HG02623 (cell line): ENCODE results near the gene TBX2.
"Not testable (repeated sequence)": the region's sequence is repeated elsewhere in the genome, so short reads cannot be mapped to it uniquely, and the experiment has no call there.

ENCODE experiments used
- ATAC-seq: cut with Tn5 transposase; IDR thresholded peaks from one replicate; pipeline ENCODE4 v1.9.1; 2021; ENCODE audit warnings: moderate library complexity; ENCODE audit not compliant: unreplicated experiment

TBX2 gene

DNA sequence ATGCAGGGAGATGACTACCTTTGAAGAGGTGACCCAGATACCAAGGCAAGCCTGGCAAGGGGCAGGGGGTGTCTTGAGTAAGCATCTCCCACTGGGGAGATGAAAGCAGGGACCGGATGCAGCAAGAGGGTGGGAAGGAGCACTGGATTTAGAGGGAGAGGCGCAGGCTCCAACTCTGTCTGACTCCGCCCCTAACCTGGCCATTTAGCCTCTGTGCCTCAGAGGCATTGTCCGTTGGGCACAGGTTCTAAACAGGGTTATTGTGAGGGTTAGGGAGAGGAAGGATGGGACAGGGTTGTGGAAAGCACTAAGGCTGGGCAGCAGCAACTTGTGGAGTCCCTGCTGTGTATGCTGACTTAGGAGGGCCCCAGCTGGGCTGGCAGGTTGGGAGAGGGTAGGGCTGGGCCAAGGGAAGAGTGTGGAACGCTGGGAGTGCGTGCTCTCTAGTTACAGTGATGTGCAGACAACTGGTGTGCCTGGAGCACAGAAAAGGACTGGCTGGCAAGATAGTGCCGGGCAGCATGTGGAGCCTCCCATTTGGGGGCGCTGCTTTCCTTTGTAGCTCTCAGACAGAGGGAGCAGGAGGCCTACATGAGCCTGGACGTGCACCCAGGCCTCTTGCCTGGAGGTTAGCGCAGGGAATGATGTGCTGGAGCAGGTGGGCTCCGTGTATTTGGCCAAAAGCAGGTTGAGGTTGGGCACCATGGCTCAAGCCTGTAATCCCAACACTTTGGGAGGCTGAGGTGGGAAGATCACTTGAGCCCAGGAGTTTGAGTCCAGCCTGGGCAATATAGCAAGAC lies 26.2 kb downstream of the TBX2 start:
- no peak for ATAC-seq

GRCh38 chr17:61426482-61427304 lies 27.1 kb downstream of the TBX2 start:
- no peak for ATAC-seq

DNA sequence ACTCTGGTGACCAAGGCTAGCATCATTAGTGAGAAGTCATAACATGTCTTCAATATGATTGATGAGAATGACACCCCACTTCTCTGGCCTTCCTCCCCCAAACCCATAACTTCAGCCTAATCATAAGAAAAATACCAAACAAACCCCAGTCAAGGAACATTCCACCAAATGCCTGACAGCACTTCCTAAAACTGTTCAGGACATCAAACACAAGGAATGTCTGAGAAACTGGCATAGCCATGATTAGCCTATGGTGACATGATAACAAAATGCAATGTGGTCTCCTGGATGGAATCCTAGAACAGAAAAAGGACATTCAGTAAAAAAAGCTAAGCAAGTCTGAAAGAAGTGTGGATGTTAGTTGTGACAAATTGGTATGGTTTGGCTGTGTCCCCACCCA lies 27.9 kb downstream of the TBX2 start:
- ATAC-seq, result no peak

DNA sequence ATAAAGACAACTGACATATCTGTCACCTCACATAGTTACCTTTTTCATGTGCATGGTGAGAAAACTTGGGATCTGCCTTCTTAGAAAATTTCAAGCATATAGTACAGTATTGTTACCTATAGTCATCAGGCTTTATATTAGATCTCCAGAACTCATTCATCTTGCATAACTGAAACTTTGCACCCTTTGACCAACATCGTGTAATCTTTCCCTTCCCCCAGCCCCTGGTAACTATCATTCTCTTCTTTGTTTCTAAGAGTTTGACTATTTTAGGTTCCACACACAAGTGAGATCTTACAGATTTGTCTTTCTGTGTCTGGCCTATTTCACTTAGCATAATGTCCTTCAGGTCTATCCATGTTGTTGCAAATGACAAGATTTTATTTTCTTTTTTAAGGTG lies 29.6 kb downstream of the TBX2 start:
- ATAC-seq, result no peak

GRCh38 chr17:61429831-61430230 lies 30.2 kb downstream of the TBX2 start:
- not testable (repeated sequence) for ATAC-seq

- no peak for ATAC-seq
Observed at GRCh38 chr17:61431594-61432311, 32.1 kb downstream of the TBX2 start.

DNA sequence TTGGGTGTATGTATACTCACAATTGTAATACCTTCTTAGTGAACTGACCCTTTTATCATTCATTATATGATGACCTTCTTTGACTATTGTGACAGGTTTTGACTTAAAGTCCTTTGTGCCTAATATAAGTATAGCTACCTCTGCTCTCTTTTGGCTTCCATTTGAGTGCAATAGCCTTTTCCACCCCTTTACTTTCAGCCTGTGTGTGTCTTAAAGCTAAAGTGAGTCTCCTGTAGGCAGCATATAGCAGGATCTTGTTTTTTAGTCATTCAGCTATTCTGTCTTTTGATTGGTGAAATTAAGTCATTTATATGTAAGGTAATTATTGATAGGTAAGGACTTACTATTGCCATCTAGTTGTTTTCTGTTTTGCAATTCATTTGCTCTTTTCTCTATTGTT lies 36.6 kb downstream of the TBX2 start:
- ATAC-seq, result no peak

- no peak for ATAC-seq
Observed at GRCh38 chr17:61436995-61437704, 37.5 kb downstream of the TBX2 start.

GRCh38 chr17:61440697-61441096 lies 41.1 kb downstream of the TBX2 start:
- ATAC-seq, result no peak

GRCh38 chr17:61441507-61441906 lies 41.9 kb downstream of the TBX2 start:
- ATAC-seq, result not testable (repeated sequence)

- ATAC-seq, result no peak
Observed at GRCh38 chr17:61442136-61442775, 42.6 kb downstream of the TBX2 start.

GRCh38 chr17:61442878-61443474 lies 43.3 kb downstream of the TBX2 start:
- ATAC-seq, result no peak

GRCh38 chr17:61443475-61443882 lies 43.8 kb downstream of the TBX2 start:
- no peak for ATAC-seq

DNA sequence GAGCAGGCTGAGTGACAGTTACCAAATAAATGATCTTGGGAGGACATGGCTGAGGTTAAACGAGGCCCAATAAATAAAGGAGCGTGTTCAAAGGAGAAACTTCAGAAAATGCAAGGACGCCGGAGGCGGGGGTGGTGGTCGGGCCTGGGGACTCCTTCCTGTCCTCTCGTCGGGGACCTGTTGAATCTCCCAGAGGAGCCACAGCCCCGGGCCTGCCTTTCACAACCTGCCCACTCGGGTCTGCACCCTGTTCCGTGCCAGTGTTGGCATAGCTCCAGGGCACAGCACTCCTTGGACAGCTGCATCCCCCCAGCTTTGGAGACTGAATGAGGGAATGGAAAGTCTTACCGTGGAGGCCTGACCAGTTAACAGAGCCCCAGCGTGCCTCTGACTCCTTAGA lies 44.4 kb downstream of the TBX2 start:
- no peak for ATAC-seq

GRCh38 chr17:61444831-61445230 lies 45.2 kb downstream of the TBX2 start:
- ATAC-seq, result no peak

DNA sequence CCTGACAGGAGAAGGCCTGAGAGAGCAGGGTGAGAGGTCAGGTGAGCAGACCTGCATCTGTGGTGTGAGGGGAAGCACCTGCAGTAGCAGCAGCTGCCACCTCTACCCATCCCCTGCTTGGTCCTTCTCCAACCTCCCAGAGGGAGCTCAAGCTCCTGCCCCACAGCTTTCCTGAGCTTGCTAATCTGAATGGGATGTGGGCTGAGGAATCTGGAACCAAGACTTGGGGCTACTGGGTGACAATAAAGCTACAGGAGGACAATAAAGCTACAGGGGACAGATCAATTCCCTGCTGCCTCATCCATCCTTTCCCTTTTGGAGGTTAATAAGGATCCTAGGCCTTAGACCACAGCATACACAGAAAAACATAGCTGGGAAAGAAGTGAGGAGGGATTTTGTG lies 47.7 kb downstream of the TBX2 start:
- ATAC-seq, result no peak

GRCh38 chr17:61448042-61448441 lies 48.4 kb downstream of the TBX2 start:
- ATAC-seq, result no peak

DNA sequence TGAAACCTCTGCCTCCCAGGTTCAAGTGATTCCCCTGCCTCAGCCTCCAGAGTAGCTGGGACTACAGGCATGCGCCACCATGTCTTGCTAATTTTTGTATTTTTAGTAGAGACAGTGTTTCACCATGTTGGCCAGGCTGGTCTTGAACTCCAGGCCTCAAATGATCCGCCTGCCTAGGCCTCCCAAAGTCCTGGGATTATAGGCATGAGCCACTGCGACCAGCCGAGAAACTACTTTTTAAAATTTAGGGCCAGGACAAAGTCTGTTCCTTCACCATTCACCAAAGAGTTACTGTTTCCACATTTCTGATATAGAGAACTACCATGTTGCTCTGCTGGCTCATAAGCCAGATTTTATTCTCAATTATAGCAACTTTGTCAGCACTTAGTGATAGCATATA lies 49.5 kb downstream of the TBX2 start:
- ATAC-seq, result not testable (repeated sequence)

DNA sequence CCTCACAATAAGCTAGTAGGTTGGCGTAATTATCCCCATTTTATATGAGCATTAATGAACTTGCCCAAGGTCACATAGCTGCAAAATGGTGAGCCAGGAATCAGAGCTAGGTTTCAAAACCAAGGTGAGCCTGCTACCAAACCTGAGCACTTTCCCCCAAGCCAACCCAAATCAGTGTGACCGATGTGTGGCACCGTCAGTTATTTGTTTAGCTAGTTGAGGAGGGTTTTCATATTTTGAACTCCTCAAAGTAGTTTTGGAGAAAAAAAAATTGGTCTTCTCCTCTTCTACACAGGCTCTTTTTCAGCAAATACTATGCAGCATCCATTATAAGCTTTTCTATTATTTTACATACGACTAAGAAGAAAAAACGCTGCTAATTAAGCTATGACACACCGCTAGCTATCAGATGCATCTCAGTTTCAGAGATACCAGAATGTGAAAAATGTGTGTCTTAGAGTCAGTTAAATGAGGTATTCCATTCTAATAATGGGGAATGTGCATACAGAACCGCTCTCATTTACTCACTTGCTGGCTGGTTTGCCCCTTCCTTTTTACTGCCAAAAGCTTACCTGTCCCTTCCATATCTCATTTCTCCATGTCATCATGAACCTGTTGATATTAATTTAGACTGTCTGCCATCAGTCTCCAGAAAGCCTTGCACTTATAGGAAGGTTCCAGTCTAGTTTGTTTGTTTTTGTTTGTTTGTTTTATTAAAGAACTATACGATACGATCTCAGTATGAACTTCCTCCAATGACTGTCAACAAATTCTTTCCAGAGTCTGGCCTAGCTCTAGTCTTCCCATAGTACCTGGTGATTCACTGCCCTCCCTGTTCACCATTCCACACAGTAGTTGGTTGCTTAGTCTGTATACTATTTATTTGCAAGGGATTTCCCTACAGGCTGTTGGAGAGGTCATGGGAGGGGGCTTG lies 50.3 kb downstream of the TBX2 start:
- ATAC-seq, result no peak
